Right lobe of liver (tissue), 6 donors: Measurements from ENCODE around the gene FSTL3. TPM values are rescaled to one million over a fixed set of nuclear protein-coding genes. Genes with fewer than 3 reads are reported as not detected.

Experiments
- ATAC-seq, 4 donors: fragments of 200-7000 bp; cut with Tn5 transposase; one replicate each; pipeline ENCODE4 v1.9.1; 2020; ENCODE audit warnings: mild to moderate bottlenecking in 4 of 4, moderate library complexity in 4 of 4
- DNase-seq, 3 donors: peaks; one replicate each; pipeline ENCODE4 v3.0.0-alpha.2; 2020
- H3K27ac ChIP-seq, 3 donors: fragments of 200-600 bp; one replicate each; pipeline ENCODE4 v1.8.0; 2022
- H3K27me3 ChIP-seq, 2 donors: fragments of 200-600 bp; one replicate each; pipeline ENCODE4 v1.8.0; 2022
- H3K36me3 ChIP-seq, 4 donors: fragments of 200-600 bp; sonication (generic) in 1 of 4; one replicate each; pipeline versions ENCODE4 v1.5.1 to v1.8.0; 2017 to 2022; ENCODE audit warnings: control low read depth in 1 of 4
- H3K4me1 ChIP-seq, 4 donors: fragments of 200-600 bp; sonication (generic) in 1 of 4; one replicate each; pipeline versions ENCODE4 v1.5.1 to v1.8.0; 2017 to 2022; ENCODE audit warnings: control low read depth in 1 of 4
- H3K4me3 ChIP-seq, 3 donors: fragments of 200-600 bp; one replicate each; pipeline ENCODE4 v1.8.0; 2022
- H3K9me3 ChIP-seq, 4 donors: fragments of 200-600 bp; sonication (generic) in 1 of 4; one replicate each; pipeline versions ENCODE4 v1.5.1 to v1.8.0; 2017 to 2022; ENCODE audit warnings: control low read depth in 1 of 4
- CTCF ChIP-seq, 4 donors: fragments of 200-600 bp in 3 of 4; fragments of 450-650 bp in 1 of 4; IDR thresholded peaks; one replicate each; pipeline versions ENCODE4 v1.5.1 to v1.8.0; 2016 to 2022; ENCODE audit warnings: antibody characterized with exemption in 4 of 4, mild to moderate bottlenecking in 2 of 4
- POLR2A ChIP-seq: fragments of 450-650 bp; IDR thresholded peaks from one replicate; pipeline ENCODE4 v1.6.1; 2017; ENCODE audit warnings: antibody characterized with exemption, mild to moderate bottlenecking
- WGBS: methylation state at CpG from one replicate; pipeline ENCODE4 v1.1.6; 2018; ENCODE audit warnings: low coverage, low lambda C conversion rate; ENCODE audit not compliant: insufficient coverage; ENCODE audit errors: missing lambda C conversion rate; 5-methylcytosine and 5-hydroxymethylcytosine counted together
- intact Hi-C, 2 donors: fragments of 100-400 bp; cut with DNase I; formaldehyde crosslinking; loops; one replicate each; pipeline versions ENCODE4 v1.11.2 to v1.14.1; 2022
- total RNA-seq, 6 experiments: library from RNA; depleted of rRNA in 2 of 6; stranded (reverse); fragments of >200 nt in 2 of 6; fragmentation: NEBNext Ultra II Directional in 3 of 6; extraction: Animal tissue kit (Norgen Biotek cat#: 25700) in 3 of 6; gene quantifications; one replicate each; pipeline versions ENCODE4 v1.1.0 to v1.2.4, GENCODE V29; 2016 to 2023
- donor health status: DM: no; HTN: yes; CAD: no.
- donor health status: DM: no; HTN: no; CAD: no.
- donor health status: DM: no; HTN: no; CAD: no.
- donor health status: DM: no; HTN: yes; CAD: no.
- donor health status: DM: no; HTN: yes; CAD: no.

FSTL3 gene
- total RNA-seq, 6 experiments from 2014 or later = 4.2 to 18.7 (median 10.4) TPM

GRCh38 chr19:648305-648704 is 27.9 kb upstream of the FSTL3 start:
- peaks cover 0 to 62% (median 22%) of the 10 kb centered on the region in 4 donors for H3K36me3 ChIP-seq
- intact Hi-C loops = no loop called here
- no peak for DNase-seq

DNA sequence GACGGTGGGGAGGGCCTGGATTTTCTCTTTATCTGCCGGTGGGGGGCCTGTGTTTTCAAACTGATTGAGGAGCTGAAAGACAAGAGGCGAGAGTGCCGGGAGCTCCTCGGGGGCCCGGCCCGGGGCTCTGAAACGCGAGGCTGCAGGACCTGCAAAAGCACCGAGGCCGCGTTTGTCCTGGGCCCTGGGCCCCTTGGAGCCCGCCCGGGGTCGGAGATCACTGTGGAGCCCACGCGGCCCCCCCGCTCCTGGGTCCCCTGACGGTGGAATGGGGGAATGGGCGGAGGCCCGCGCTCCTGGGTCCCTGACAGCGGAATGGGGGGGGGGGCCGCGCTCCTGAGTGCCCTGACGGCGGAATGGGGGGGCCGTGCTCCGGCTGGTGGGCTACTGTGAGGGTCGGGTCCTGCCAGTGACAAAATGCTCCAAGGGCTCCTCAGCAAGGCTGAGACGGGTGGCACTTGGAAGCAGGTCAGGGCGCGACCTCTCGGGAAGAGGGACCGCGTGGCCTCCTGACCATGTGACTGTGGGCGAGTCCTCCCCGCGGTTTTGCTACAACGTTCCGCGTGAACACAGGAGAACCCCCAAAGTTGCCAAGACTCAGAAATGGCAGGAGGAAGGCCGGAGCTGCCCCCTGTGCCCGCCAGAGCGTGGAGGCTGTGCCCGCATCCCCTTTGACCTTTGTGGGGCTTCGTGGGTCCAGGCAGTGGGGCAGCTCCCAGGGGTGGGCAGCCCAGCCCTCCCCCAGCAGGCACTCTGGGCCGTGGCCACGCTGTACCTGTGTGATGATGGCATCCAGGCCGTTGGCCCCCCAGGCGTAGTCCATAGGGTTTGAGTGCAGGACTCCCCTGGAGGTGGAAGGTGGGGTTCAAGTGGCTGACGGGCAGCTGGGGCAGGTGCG is 27.0 kb upstream of the FSTL3 start:
- 87% methylated on average over 4 of the region's 53 CpGs for WGBS
- ATAC-seq = no peak

More at GRCh38 chr19:648305-648704, 27.9 kb upstream of the FSTL3 start:
- H3K27me3 ChIP-seq = no peaks in the 10 kb centered on the region
- no peaks in the 10 kb centered on the region for H3K9me3 ChIP-seq
- no peaks in the 10 kb centered on the region for H3K4me1 ChIP-seq
- 93% methylated on average over 3 of the region's 29 CpGs for WGBS
- TF ChIP-seq POLR2A (no peak), CTCF (IDR thresholded peaks at IDR 0.05) (no peak)
- no peak overlapping the region for H3K27ac ChIP-seq
- H3K4me3 ChIP-seq = no peak overlapping the region
- ATAC-seq = no peak

GRCh38 chr19:650121-650520 is 26.1 kb upstream of the FSTL3 start:
- WGBS = 67% methylated on average over 1 of the region's 11 CpGs
- Histone ChIP-seq H3K4me1 (no peaks in the 10 kb centered on the region), H3K27me3 (no peaks in the 10 kb centered on the region), H3K4me3 (no peak overlapping the region), H3K36me3 (peaks cover 0 to 67% (median 22%) of the 10 kb centered on the region in 4 donors), H3K27ac (no peak overlapping the region), H3K9me3 (no peaks in the 10 kb centered on the region)
- ATAC-seq = no peak
- DNase-seq = no peak
- TF ChIP-seq POLR2A = no peak
- no peak for TF ChIP-seq CTCF (IDR thresholded peaks at IDR 0.05)
- intact Hi-C loops = no loop called here

More for the DNA sequence above, 27.0 kb upstream of the FSTL3 start:
- Histone ChIP-seq H3K9me3 (no peaks in the 10 kb centered on the region), H3K27ac (no peak overlapping the region), H3K36me3 (peaks cover 0 to 67% (median 22%) of the 10 kb centered on the region in 4 donors), H3K4me3 (no peak overlapping the region), H3K4me1 (no peaks in the 10 kb centered on the region), H3K27me3 (no peaks in the 10 kb centered on the region)
- DNase-seq = no peak
- no peak for TF ChIP-seq CTCF (IDR thresholded peaks at IDR 0.05)
- no peak for TF ChIP-seq POLR2A
- intact Hi-C loops = no loop called here

- Histone ChIP-seq H3K4me1 (no peaks in the 10 kb centered on the region), H3K4me3 (no peak overlapping the region), H3K36me3 (peaks cover 0 to 66% (median 22%) of the 10 kb centered on the region in 4 donors), H3K9me3 (no peaks in the 10 kb centered on the region), H3K27ac (no peak overlapping the region), H3K27me3 (no peaks in the 10 kb centered on the region)
- no peak for TF ChIP-seq POLR2A
- TF ChIP-seq CTCF (IDR thresholded peaks at IDR 0.05) = no peak
- 100% methylated on average over 6 of the region's 58 CpGs for WGBS
- ATAC-seq (no peak), DNase-seq (no peak)
- intact Hi-C loops = no loop called here
These were observed 24.9 kb upstream of the FSTL3 start for GRCh38 chr19:651114-651818.
